ENCODE results near the gene C11orf52. TPM values are rescaled to one million over a fixed set of nuclear protein-coding genes. Genes with fewer than 3 reads are reported as not detected.
A peak's percentile ranks its signal among the peaks of the same experiment; 100 is the strongest.

C11orf52 gene
- total and polyA plus RNA-seq, 4 experiments from 2014 or later: not detected

DNA sequence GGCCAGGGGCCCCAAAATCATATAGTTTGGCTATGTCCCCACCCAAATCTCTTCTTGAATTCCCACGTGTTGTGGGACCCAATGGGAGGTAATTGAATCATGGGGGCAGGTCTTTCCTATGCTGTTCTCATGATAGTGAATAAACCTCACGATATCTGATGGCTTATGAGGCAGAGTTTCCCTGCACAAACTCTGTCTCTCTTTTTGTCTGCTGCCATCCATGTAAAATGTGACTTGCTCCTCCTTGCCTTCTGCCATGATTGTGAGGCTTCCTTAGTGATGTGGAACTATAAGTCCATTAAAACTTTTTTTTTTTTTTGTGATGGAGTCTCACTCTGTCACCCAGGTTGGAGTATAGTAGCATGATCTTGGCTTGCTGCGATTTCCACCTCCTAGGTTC lies 32.9 kb downstream of the C11orf52 start:
- ChIA-PET CTCF (ENCODE audit: partially characterized antibody) (no interaction called here), POLR2A (ENCODE audit: partially characterized antibody) (no interaction called here)
- H3K27me3 ChIP-seq (ENCODE audit: insufficient read depth, low read length): no peaks in the 10 kb centered on the region
- H3K27ac ChIP-seq (ENCODE audit: low read depth, low read length): no peak overlapping the region
- H3K4me3 Mint-ChIP-seq: no peak overlapping the region
- peaks cover 0 to 3% of the 10 kb centered on the region in 2 donors for H3K27me3 Mint-ChIP-seq
- H3K36me3 Mint-ChIP-seq: no peaks in the 10 kb centered on the region
- H3K36me3 ChIP-seq (ENCODE audit: insufficient read depth, low read length): no peaks in the 10 kb centered on the region
- no peaks in the 10 kb centered on the region for H3K9me3 ChIP-seq (ENCODE audit: control insufficient read depth in 1 of 2, low read length in 2 of 2)
- no peak overlapping the region for H3K4me3 ChIP-seq (ENCODE audit: low read length in 2 of 2)
- no peaks in the 10 kb centered on the region for H3K4me1 Mint-ChIP-seq
- H3K4me1 ChIP-seq (ENCODE audit: insufficient read depth, low read length): no peaks in the 10 kb centered on the region
- no peak for DNase-seq
- no peak overlapping the region for H3K27ac Mint-ChIP-seq
- no peaks in the 10 kb centered on the region for H3K9me3 Mint-ChIP-seq
- intact Hi-C loops (cut with micrococcal nuclease): no loop called here

DNA sequence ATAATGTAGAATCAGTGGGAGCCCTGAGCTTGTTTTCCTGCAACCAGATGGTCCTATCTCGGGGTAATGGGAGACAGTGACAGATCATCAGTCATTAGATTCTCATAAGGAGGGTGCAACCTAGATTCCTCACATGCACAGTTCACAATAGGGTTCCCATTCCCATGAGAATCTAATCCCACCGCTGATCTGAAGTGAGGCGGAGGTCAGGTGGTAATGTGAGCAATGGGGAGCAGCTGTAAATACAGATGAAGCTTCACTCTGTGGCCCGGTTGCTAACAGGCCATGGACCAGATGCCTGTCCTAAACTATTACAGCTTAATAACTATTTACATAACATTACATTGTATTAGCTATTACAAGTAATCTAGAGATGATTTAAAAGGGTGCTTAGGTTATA lies 35.4 kb downstream of the C11orf52 start:
- intact Hi-C loops (cut with micrococcal nuclease): no loop called here
- H3K9me3 Mint-ChIP-seq: no peaks in the 10 kb centered on the region
- POLR2A ChIA-PET (ENCODE audit: partially characterized antibody): no interaction called here

DNA sequence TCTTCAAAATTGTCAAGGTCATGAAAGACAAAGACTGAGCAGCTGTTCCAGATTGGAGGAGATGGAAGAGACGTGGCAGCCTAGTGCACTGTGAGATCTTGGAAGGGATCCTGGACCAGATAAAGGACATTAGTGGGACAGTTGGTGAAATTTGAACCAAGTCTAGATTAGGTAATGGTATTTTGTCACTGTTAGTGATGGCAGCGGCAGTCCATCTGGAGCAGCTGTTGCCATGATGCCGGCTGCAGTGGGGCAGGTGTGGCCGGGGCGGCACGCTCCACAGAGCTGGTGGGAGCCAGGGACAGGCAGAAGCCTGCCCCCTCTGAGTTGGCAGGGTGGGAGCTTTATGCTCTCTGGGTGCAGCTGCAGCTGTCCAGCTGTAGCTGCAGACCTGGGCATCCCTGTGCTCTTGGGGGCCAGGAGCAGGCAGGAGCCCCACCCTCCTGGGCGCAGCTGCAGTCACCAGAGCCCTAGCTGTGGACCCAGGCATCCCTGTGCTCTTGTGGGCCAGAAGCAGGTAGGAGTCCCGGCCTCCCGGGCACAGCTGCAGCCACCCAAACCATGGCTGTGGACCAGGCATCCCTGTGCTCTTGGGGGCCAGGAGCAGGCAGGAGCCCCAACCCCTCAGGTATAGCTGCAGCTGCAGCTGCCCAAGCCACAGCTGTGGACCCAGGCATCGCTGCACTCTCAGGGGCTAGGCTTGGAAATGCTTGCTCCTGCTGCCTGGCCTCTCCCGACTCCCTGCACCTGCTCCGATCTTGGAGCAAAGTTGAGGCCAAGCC lies 39.1 kb downstream of the C11orf52 start:
- Mint-ChIP-seq H3K4me3 (no peak overlapping the region), H3K4me1 (no peaks in the 10 kb centered on the region), H3K27ac (no peak overlapping the region), H3K36me3 (no peaks in the 10 kb centered on the region), H3K9me3 (no peaks in the 10 kb centered on the region), H3K27me3 (no peaks in the 10 kb centered on the region)
- Histone ChIP-seq H3K27ac (ENCODE audit: low read depth, low read length) (no peak overlapping the region), H3K36me3 (ENCODE audit: insufficient read depth, low read length) (no peaks in the 10 kb centered on the region), H3K4me1 (ENCODE audit: insufficient read depth, low read length) (no peaks in the 10 kb centered on the region), H3K9me3 (ENCODE audit: control insufficient read depth in 1 of 2, low read length in 2 of 2) (no peaks in the 10 kb centered on the region), H3K4me3 (ENCODE audit: low read length in 2 of 2) (no peak overlapping the region), H3K27me3 (ENCODE audit: insufficient read depth, low read length) (no peaks in the 10 kb centered on the region)
- ChIA-PET POLR2A (ENCODE audit: partially characterized antibody) (no interaction called here), CTCF (ENCODE audit: partially characterized antibody) (interaction anchor here (0.6 kb wide), 1 partner anchor 28 kb away, joined by 3 read pairs; no protein-coding TSS in a partner anchor)
- intact Hi-C loops (cut with micrococcal nuclease): no loop called here
- no peak for DNase-seq

More for the DNA sequence above, 35.4 kb downstream of the C11orf52 start:
- no peaks in the 10 kb centered on the region for H3K36me3 Mint-ChIP-seq
- no peaks in the 10 kb centered on the region for H3K4me1 Mint-ChIP-seq
- Histone ChIP-seq H3K4me3 (ENCODE audit: low read length in 2 of 2) (no peak overlapping the region), H3K9me3 (ENCODE audit: control insufficient read depth in 1 of 2, low read length in 2 of 2) (no peaks in the 10 kb centered on the region), H3K27ac (ENCODE audit: low read depth, low read length) (no peak overlapping the region), H3K4me1 (ENCODE audit: insufficient read depth, low read length) (no peaks in the 10 kb centered on the region), H3K36me3 (ENCODE audit: insufficient read depth, low read length) (no peaks in the 10 kb centered on the region), H3K27me3 (ENCODE audit: insufficient read depth, low read length) (no peaks in the 10 kb centered on the region)
- no peak overlapping the region for H3K4me3 Mint-ChIP-seq
- peaks cover 0 to 3% of the 10 kb centered on the region in 2 donors for H3K27me3 Mint-ChIP-seq
- CTCF ChIA-PET (ENCODE audit: partially characterized antibody): interaction anchor here (0.6 to 2.3 kb wide), 2 partner anchors 22 to 28 kb away, joined by 3 to 8 read pairs; no protein-coding TSS in a partner anchor
- no peak for DNase-seq
- no peak overlapping the region for H3K27ac Mint-ChIP-seq

DNA sequence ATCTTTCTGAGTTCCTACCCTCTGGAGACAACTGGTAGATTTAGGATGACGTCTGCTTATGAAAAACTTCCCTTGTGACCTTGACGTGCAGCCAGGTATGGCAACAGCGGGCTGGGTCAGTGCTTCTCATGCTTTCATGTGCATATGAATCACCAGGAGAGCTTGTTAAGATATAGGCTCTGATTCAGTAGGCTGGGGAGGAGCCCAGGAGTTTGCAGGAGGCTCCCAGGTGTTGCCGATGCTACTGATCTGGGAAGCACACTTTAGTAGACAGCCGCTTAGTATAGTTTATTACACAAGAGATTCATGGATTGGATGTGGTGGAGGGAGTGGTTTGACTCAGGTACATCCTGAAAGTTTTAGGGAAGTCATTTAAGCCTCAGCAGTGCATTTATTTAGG lies 42.2 kb downstream of the C11orf52 start:
- Mint-ChIP-seq H3K27me3 (no peaks in the 10 kb centered on the region), H3K4me1 (no peaks in the 10 kb centered on the region), H3K27ac (peak overlapping the region in 1 of 7 donors; percentile 4), H3K9me3 (no peaks in the 10 kb centered on the region), H3K4me3 (no peak overlapping the region), H3K36me3 (no peaks in the 10 kb centered on the region)
- no peak for DNase-seq
- no peaks in the 10 kb centered on the region for H3K9me3 ChIP-seq (ENCODE audit: control insufficient read depth in 1 of 2, low read length in 2 of 2)
- CTCF ChIA-PET (ENCODE audit: partially characterized antibody): interaction anchor here (1.6 kb wide), 1 partner anchor 21 kb away, joined by 3 read pairs; no protein-coding TSS in a partner anchor
- no peak overlapping the region for H3K4me3 ChIP-seq (ENCODE audit: low read length in 2 of 2)
- H3K4me1 ChIP-seq (ENCODE audit: insufficient read depth, low read length): no peaks in the 10 kb centered on the region
- H3K27ac ChIP-seq (ENCODE audit: low read depth, low read length): no peak overlapping the region
- no peaks in the 10 kb centered on the region for H3K27me3 ChIP-seq (ENCODE audit: insufficient read depth, low read length)
- no peaks in the 10 kb centered on the region for H3K36me3 ChIP-seq (ENCODE audit: insufficient read depth, low read length)
- intact Hi-C loops (cut with micrococcal nuclease): no loop called here
- POLR2A ChIA-PET (ENCODE audit: partially characterized antibody): no interaction called here

DNA sequence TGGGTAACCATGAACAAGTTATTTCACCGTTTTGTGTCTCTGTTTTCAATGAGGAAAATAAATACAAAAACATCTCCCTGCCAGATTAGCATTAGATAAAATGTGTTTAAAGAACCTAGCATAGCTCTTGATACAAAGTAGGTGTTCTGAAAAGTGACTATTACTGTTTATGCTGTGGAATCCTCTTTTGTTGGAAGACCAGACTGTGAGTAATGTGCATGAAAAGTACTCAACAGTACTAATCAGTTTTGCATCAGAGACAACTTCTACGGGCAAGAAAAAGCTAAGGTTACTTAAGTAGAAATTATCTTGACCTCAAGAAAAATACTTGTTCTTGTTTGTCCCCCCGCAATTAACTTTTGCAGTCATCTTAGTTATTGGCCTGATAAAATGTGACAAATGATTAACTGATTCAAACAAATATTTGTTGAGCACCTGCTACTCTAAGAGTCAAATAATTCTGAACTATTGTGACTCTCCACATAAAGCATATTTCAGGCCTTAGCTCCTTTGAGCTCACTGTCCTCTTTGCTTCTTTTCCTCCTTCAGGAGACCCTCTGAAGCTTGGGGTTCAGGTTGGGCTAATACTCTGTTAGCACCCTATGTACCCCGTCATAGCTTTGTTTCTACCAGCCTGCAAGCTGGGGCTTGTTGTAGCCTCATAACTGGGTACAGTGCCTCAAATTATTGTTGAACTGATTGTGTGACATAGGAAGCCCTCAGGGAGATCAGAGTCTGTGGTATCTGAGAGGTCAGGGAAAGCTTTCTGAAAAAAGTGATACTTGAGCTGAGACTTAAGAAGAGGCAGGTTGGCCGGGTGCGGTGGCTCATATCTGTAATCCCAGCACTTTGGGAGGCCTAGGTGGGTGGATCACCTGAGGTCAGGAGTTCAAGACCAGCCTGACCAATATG lies 42.9 kb downstream of the C11orf52 start:
- intact Hi-C loops (cut with micrococcal nuclease): no loop called here
- no peaks in the 10 kb centered on the region for H3K27me3 ChIP-seq (ENCODE audit: insufficient read depth, low read length)
- no peak overlapping the region for H3K27ac Mint-ChIP-seq
- H3K27me3 Mint-ChIP-seq: no peaks in the 10 kb centered on the region
- DNase-seq: no peak
- H3K27ac ChIP-seq (ENCODE audit: low read depth, low read length): no peak overlapping the region
- H3K36me3 Mint-ChIP-seq: no peaks in the 10 kb centered on the region
- H3K4me1 ChIP-seq (ENCODE audit: insufficient read depth, low read length): no peaks in the 10 kb centered on the region
- no peak overlapping the region for H3K4me3 ChIP-seq (ENCODE audit: low read length in 2 of 2)
- CTCF ChIA-PET (ENCODE audit: partially characterized antibody): interaction anchor here (1.6 kb wide), 1 partner anchor 20 kb away, joined by 3 read pairs; no protein-coding TSS in a partner anchor
- no peak overlapping the region for H3K4me3 Mint-ChIP-seq
- H3K9me3 Mint-ChIP-seq: no peaks in the 10 kb centered on the region
- H3K4me1 Mint-ChIP-seq: no peaks in the 10 kb centered on the region
- no peaks in the 10 kb centered on the region for H3K9me3 ChIP-seq (ENCODE audit: control insufficient read depth in 1 of 2, low read length in 2 of 2)
- H3K36me3 ChIP-seq (ENCODE audit: insufficient read depth, low read length): no peaks in the 10 kb centered on the region
- POLR2A ChIA-PET (ENCODE audit: partially characterized antibody): interaction anchor here (0.6 kb wide), 1 partner anchor 35 kb away, joined by 3 read pairs; no protein-coding TSS in a partner anchor

DNA sequence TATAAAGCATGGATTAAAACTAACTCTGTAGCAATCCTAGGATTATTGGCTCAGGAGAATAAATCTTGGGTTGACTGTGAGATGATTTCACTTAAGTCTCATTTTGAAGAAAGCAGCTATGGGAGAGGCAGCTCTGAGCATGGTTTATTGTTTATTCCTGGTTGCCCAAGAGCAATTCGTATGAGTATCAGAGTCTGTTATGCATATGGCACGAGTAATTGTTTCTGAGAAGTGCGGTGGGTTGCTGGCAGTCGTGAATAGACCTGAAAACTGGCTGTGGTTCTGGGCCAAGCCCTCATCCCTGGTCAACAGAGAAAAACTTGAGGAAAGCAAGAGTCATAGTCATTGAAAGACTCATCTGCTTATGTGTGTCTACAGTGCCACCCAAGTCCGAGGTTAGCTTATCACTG lies 45.2 kb downstream of the C11orf52 start:
- H3K4me1 ChIP-seq (ENCODE audit: insufficient read depth, low read length): no peaks in the 10 kb centered on the region
- Mint-ChIP-seq H3K36me3 (peaks cover 0 to 7% of the 10 kb centered on the region in 2 donors), H3K27me3 (no peaks in the 10 kb centered on the region), H3K4me1 (no peaks in the 10 kb centered on the region), H3K27ac (no peak overlapping the region), H3K4me3 (no peak overlapping the region), H3K9me3 (no peaks in the 10 kb centered on the region)
- ChIA-PET CTCF (ENCODE audit: partially characterized antibody) (interaction anchor here (1.0 to 1.2 kb wide), 2 partner anchors 18 to 30 kb away, joined by 3 read pairs; no protein-coding TSS in a partner anchor), POLR2A (ENCODE audit: partially characterized antibody) (no interaction called here)
- H3K9me3 ChIP-seq (ENCODE audit: control insufficient read depth in 1 of 2, low read length in 2 of 2): no peaks in the 10 kb centered on the region
- no peak overlapping the region for H3K27ac ChIP-seq (ENCODE audit: low read depth, low read length)
- intact Hi-C loops (cut with micrococcal nuclease): no loop called here
- no peaks in the 10 kb centered on the region for H3K36me3 ChIP-seq (ENCODE audit: insufficient read depth, low read length)
- no peak for DNase-seq
- H3K27me3 ChIP-seq (ENCODE audit: insufficient read depth, low read length): no peaks in the 10 kb centered on the region
- H3K4me3 ChIP-seq (ENCODE audit: low read length in 2 of 2): no peak overlapping the region

DNA sequence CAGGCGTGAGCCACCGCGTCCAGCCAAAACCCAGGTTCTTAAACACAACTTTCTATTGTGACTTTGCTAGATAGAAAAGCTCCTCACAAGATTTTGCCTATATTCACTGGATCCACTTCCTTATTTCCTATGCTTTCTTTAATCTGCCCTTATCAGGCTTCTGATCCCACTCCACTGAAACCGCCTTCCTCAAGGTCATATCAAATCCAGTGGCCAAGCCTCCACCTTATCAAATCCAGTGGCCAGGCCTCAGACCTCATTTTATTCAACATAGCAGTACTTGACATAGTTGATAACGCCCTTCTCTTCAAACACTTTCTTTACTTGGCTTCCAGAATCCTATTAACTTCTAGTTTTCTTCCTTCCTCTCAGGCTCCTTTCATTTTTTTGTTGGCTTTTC lies 48.0 kb downstream of the C11orf52 start:
- Histone ChIP-seq H3K36me3 (ENCODE audit: insufficient read depth, low read length) (no peaks in the 10 kb centered on the region), H3K4me1 (ENCODE audit: insufficient read depth, low read length) (no peaks in the 10 kb centered on the region), H3K4me3 (ENCODE audit: low read length in 2 of 2) (no peak overlapping the region), H3K27me3 (ENCODE audit: insufficient read depth, low read length) (no peaks in the 10 kb centered on the region), H3K27ac (ENCODE audit: low read depth, low read length) (no peak overlapping the region), H3K9me3 (ENCODE audit: control insufficient read depth in 1 of 2, low read length in 2 of 2) (no peaks in the 10 kb centered on the region)
- ChIA-PET CTCF (ENCODE audit: partially characterized antibody) (interaction anchor here (0.9 kb wide), 1 partner anchor 16 kb away, joined by 3 read pairs; no protein-coding TSS in a partner anchor), POLR2A (ENCODE audit: partially characterized antibody) (no interaction called here)
- Mint-ChIP-seq H3K4me1 (peaks cover 0 to 1% (median 0%) of the 10 kb centered on the region in 4 donors), H3K9me3 (no peaks in the 10 kb centered on the region), H3K27me3 (no peaks in the 10 kb centered on the region), H3K36me3 (peaks cover 0 to 15% of the 10 kb centered on the region in 2 donors), H3K27ac (peak overlapping the region in 1 of 7 donors; percentile 19), H3K4me3 (no peak overlapping the region)
- DNase-seq: no peak
- intact Hi-C loops (cut with micrococcal nuclease): no loop called here

Data from CD4-positive, alpha-beta memory T cell (primary cell).